Measurements from ENCODE around the gene TNFRSF11A. TPM values are rescaled to one million over a fixed set of nuclear protein-coding genes. Genes with fewer than 3 reads are reported as not detected.
A peak's percentile ranks its signal among the peaks of the same experiment; 100 is the strongest.

Gene TNFRSF11A
- total RNA-seq, 1 experiment from 2014 or later, result 3.2 TPM

- Histone ChIP-seq H3K9me3 (ENCODE audit: control insufficient read depth in 1 of 2, insufficient read depth in 1 of 2, low read depth in 1 of 2, low read length in 2 of 2) (no peaks in the 10 kb centered on the region), H4K20me1 (ENCODE audit: insufficient read depth) (no peaks in the 10 kb centered on the region), H3K36me3 (ENCODE audit: control insufficient read depth in 1 of 2, insufficient read depth in 2 of 2, low read length in 2 of 2) (peaks cover 2 to 3% of the 10 kb centered on the region in 2 experiments; a peak in 2 of 4 replicates), H3K9ac (ENCODE audit: low read length) (no peak overlapping the region), H3K4me3 (replicated peaks in 1 of 2; ENCODE audit: low read depth in 1 of 2, low read length in 2 of 2) (no peak overlapping the region), H3K4me2 (ENCODE audit: low read length) (peak overlapping the region; percentile 17), H3K9me2 (ENCODE audit: insufficient read depth) (no peaks in the 10 kb centered on the region), H3K27me3 (ENCODE audit: insufficient read depth, low read length) (no peaks in the 10 kb centered on the region), H2AFZ (ENCODE audit: low read depth, low read length, poor library complexity, severe bottlenecking) (no peak overlapping the region), H3K27ac (ENCODE audit: low read depth, low read length) (no peak overlapping the region; the same call in 1 of the 2 replicates), H3K4me1 (ENCODE audit: control insufficient read depth in 1 of 2, insufficient read depth in 2 of 2, low read length in 2 of 2) (peaks cover 0 to 15% of the 10 kb centered on the region in 2 experiments; a peak in 3 of 4 replicates), H3K79me2 (ENCODE audit: insufficient read depth, low read length) (no peaks in the 10 kb centered on the region)
- ChIA-PET CTCF (interaction anchor here (1.4 kb wide), 1 partner anchor 32 kb away, joined by 3 read pairs; no protein-coding TSS in a partner anchor), POLR2A (no interaction called here), RAD21 (ENCODE audit: low non-redundant PET in 1 of 2, low total read pairs in 2 of 2, uncharacterized antibody in 2 of 2, unreplicated experiment in 2 of 2) (no interaction called here)
- intact Hi-C loops (cut with micrococcal nuclease), result no loop called here
- no peak for ATAC-seq
- DNase-seq (ENCODE audit: low read depth, low spot score), result no peak
- no TSS peak for BruUV-seq (replicated peaks)
- TF ChIP-seq REST (IDR thresholded peaks at IDR 0.05; ENCODE audit: low read depth) (no peak), EZH2 (IDR thresholded peaks at IDR 0.05) (no peak), ATF3 (IDR thresholded peaks at IDR 0.05) (no peak), CEBPB (IDR thresholded peaks at IDR 0.05; ENCODE audit: low read depth) (no peak), SP1 (IDR thresholded peaks at IDR 0.05; ENCODE audit: low read depth) (no peak), MAX (IDR thresholded peaks at IDR 0.05) (no peak), ZBTB33 (IDR thresholded peaks at IDR 0.05; ENCODE audit: extremely low read depth, insufficient replicate concordance, low read length) (no peak), YY1 (IDR thresholded peaks at IDR 0.05; ENCODE audit: extremely low read depth, insufficient replicate concordance, low read depth, low read length) (no peak)
These were observed 42.9 kb upstream of the TNFRSF11A start for GRCh38 chr18:62282188-62282629.

Data from HCT116 (cell line).